ENCODE measurements around the gene SPAG9.

DNA sequence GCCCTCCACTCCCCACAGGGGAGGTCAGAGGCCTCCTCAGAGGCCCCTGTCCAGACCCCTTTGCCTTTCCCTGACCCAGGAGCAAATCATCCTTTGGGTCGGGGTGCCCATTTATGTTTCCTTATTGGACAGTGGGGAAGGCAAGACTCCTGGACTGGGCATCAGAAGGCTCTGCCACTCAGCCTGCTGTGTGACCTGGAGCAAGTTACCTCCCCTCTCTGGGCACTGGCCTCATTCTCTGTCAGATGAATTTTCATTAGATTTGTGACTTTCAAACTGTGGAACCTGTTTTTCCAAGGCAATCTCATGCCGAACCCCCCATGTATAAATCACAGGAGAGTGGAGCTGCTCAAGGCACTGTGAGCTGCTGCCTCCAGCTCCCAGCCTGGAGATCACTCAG is 207.5 kb downstream of the SPAG9 start:
- TF ChIP-seq, protein P1, sequence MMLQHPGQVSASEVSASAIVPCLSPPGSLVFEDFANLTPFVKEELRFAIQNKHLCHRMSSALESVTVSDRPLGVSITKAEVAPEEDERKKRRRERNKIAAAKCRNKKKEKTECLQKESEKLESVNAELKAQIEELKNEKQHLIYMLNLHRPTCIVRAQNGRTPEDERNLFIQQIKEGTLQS (IDR thresholded peaks at IDR 0.05) = no peak
- TF ChIP-seq EZH2phosphoT487 (IDR thresholded peaks at IDR 0.05; ENCODE audit: borderline replicate concordance) (no peak), POLR2AphosphoS5 (IDR thresholded peaks at IDR 0.05; ENCODE audit: low read depth, low read length) (no peak), EZH2 (IDR thresholded peaks at IDR 0.05) (no peak), CEBPB (IDR thresholded peaks at IDR 0.05; ENCODE audit: low read depth) (no peak), POLR2A (IDR thresholded peaks at IDR 0.05; ENCODE audit: borderline replicate concordance, extremely low read depth, insufficient read depth, insufficient read length) (no peak)
- TF ChIP-seq, protein P2, sequence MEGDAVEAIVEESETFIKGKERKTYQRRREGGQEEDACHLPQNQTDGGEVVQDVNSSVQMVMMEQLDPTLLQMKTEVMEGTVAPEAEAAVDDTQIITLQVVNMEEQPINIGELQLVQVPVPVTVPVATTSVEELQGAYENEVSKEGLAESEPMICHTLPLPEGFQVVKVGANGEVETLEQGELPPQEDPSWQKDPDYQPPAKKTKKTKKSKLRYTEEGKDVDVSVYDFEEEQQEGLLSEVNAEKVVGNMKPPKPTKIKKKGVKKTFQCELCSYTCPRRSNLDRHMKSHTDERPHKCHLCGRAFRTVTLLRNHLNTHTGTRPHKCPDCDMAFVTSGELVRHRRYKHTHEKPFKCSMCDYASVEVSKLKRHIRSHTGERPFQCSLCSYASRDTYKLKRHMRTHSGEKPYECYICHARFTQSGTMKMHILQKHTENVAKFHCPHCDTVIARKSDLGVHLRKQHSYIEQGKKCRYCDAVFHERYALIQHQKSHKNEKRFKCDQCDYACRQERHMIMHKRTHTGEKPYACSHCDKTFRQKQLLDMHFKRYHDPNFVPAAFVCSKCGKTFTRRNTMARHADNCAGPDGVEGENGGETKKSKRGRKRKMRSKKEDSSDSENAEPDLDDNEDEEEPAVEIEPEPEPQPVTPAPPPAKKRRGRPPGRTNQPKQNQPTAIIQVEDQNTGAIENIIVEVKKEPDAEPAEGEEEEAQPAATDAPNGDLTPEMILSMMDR (IDR thresholded peaks at IDR 0.05 in 2 of 3, conservative IDR thresholded peaks at IDR 0.05 in 1 of 3; ENCODE audit: borderline replicate concordance in 1 of 3, insufficient read depth in 1 of 3, low read depth in 2 of 3, low read length in 2 of 3) = no peak
- TF ChIP-seq, protein P3, sequence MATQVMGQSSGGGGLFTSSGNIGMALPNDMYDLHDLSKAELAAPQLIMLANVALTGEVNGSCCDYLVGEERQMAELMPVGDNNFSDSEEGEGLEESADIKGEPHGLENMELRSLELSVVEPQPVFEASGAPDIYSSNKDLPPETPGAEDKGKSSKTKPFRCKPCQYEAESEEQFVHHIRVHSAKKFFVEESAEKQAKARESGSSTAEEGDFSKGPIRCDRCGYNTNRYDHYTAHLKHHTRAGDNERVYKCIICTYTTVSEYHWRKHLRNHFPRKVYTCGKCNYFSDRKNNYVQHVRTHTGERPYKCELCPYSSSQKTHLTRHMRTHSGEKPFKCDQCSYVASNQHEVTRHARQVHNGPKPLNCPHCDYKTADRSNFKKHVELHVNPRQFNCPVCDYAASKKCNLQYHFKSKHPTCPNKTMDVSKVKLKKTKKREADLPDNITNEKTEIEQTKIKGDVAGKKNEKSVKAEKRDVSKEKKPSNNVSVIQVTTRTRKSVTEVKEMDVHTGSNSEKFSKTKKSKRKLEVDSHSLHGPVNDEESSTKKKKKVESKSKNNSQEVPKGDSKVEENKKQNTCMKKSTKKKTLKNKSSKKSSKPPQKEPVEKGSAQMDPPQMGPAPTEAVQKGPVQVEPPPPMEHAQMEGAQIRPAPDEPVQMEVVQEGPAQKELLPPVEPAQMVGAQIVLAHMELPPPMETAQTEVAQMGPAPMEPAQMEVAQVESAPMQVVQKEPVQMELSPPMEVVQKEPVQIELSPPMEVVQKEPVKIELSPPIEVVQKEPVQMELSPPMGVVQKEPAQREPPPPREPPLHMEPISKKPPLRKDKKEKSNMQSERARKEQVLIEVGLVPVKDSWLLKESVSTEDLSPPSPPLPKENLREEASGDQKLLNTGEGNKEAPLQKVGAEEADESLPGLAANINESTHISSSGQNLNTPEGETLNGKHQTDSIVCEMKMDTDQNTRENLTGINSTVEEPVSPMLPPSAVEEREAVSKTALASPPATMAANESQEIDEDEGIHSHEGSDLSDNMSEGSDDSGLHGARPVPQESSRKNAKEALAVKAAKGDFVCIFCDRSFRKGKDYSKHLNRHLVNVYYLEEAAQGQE (IDR thresholded peaks at IDR 0.05; ENCODE audit: low read depth) = no peak
